GM19193 (cell line): ENCODE measurements around the gene SPPL3.

Source experiments
- POLR2A ChIP-seq: IDR thresholded peaks from 4 replicates; pipeline ENCODE4 v1.6.1; 2011; ENCODE audit not compliant: insufficient read depth, insufficient read length; ENCODE audit errors: extremely low read depth

Gene SPPL3

DNA sequence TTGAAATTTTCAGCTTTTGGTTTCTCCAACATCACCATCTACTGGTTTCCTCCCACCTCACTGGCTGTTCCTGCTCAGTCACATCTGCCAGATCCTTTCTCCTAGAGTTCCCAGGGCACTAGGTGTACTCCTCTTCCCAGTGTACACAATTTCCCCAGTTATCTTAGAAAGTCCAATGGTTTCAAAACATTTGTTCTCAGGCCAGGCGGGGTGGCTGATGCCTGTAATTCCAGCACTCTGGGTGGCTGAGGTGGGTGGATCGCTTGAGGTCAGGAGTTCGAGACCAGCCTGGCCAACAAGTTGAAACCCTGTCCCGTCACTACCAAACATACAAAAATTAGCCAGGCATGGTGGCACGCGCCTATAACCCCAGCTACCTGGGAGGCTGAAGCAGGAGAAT is 60.7 kb downstream of the SPPL3 start:
- TF ChIP-seq POLR2A = no peak

DNA sequence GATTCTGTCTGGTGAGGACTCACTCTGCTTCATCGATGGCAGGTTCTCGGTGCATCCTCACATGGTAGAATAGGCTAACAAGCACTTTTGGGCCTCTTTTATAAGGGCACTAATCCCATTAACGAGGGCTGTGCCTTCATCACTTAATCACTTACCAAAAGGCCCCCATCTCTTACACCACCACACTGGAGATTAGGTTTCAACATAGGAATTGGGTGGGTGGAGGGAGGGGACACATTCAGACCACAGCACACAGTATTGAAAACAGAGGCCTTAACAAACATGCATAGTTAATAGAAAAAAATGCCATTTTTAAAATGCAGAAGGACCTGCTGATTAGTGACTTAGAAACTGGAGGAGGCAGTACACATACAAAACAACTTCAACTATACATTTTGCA is 61.6 kb downstream of the SPPL3 start:
- no peak for TF ChIP-seq POLR2A

DNA sequence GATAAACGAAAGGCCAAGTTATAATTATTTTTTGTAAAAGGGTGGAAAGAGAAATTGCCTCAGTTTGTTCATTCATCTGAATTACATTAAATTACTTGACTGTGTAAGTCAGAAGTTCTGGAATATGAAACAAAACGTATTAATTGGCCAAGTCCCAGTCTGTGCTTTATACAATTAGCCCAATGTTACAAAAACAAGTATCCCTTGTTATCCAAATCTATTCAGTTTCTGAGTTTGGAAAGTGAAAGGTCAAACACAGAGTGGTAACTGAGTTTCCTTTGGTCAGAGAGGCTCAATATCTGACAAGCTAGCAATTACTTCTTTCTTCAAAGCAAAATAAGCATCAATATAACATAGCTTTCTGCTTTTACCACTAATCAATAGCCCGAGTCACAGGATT is 62.6 kb downstream of the SPPL3 start:
- no peak for TF ChIP-seq POLR2A

DNA sequence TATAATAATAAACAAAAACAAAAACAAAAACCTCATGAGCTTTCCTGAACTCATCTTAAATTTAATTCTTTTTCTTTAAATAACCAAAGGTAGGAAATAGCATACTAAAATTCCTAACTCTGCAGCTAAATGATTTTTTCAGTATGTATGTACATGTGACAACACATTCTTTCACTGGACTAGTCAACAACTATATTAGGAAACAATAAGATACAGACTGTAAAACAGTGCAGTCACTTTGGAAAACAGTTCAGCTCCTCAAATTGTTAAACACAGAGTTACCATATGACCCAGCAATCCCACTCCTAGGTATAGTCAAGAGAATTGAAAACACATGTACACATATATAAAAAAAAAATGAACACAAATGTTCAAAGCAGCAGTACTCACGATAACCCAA is 64.7 kb downstream of the SPPL3 start:
- TF ChIP-seq POLR2A = no peak

DNA sequence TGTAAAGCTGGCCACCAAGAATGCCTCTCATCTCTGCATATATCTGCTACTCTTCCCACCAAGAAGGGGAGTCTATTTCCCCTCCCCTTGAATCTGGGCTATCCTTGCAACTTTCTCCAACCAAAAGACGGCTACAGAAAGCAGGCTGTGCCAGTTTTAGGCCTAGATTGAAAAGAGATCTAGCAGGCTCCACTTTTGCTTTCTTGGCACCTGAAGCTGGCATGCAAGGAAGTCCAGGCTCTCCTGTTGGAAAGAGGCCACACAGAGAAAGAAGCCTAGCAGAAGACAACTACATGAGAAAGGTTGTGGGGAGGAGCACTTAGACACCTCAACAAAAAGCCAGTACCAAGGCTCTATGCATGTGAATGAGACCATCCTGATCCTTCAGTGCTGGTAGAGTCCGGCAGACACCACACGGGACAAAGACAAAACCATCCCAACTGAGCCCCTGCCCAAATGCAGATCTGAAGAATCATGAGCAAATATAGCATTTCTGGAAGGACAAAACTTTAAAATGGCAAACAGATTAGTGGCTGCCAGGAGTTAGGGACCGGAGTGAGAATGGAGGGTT is 68.0 kb downstream of the SPPL3 start:
- TF ChIP-seq POLR2A = no peak

DNA sequence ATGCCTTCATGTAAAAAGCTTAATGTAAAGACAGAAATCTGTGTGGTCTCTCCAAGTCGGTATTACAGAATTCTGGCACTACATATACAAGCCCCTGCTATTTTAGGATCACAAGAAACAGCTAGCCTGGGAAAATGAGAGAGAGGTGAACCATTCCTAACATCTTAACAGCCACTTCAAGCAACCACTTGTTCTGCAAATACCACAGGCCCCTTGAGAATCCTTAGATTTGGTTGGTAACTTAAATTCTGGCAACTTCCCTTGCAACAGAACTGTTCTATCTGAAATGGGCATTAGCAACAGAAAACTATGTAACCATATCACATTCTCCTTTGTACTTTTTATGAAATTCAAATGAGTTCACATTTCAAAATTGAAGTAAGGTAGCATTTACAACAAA is 68.5 kb downstream of the SPPL3 start:
- no peak for TF ChIP-seq POLR2A

DNA sequence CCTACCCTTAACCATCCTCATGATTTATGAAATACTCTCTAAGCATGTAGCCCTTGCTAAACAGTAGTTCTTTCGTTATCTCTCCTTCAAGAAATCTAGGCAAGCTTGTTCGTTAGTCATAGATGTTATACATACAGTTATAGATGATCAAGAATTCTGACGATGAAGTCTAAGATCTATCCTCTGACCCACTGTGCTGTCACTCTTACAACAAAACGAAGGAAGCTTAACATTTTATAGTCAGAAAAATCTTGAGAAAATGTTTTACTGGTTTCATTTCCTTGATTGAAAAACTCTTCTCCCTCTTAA is 68.9 kb downstream of the SPPL3 start:
- TF ChIP-seq POLR2A = no peak

DNA sequence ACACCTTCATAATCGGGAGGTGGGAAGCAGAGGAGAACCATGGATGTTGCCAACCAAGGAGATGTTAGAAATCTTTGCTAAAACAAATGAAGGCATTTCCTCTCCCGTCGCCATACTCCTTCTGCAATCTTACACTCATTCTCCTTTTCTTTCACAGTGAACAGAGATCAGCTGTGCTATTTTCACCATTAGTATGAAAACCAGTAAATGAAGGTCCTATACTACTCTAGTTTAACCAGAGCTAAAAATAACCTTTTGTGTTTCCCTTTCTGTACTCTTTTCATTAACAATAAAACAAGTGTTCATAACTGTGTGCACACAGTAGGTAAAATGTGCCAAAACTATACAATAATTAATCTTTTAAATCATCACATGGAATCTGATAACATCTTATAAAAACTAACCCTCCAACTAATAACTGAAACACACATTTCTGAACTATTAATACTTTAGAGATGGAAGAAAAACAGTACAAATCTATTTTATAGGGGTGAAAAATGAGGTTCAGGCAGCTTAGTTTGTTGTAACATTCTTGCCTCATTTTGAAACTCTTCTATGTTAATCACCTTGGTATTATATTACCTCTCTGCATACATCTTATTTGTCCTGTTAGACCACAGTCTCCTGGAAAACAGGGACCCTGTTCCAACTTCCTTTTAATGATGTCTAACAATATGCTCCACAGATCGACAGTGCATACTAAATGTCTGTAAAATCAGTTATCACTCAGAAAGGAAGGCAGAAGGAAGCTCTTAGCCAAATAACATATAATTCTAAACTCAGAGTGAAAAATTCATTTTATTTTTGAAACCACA is 69.5 kb downstream of the SPPL3 start:
- TF ChIP-seq POLR2A = no peak

DNA sequence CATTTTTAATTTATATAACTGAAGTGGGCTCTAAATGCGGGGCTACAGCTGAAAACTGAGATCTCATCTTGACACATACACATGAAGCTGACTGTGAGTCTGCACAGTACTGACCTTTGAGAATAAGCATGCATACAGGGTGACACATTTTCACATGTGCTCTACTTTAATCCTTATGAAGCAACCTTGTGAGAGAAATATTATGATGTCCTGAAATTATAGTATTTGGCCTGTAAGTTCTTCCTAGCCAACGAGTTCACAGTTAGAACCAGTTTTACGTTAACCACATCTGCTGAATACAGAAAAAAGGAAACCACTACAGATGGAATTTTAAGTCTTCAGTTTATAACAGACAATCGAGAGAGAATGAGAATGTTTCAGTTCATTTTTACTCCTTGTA is 70.3 kb downstream of the SPPL3 start:
- no peak for TF ChIP-seq POLR2A

DNA sequence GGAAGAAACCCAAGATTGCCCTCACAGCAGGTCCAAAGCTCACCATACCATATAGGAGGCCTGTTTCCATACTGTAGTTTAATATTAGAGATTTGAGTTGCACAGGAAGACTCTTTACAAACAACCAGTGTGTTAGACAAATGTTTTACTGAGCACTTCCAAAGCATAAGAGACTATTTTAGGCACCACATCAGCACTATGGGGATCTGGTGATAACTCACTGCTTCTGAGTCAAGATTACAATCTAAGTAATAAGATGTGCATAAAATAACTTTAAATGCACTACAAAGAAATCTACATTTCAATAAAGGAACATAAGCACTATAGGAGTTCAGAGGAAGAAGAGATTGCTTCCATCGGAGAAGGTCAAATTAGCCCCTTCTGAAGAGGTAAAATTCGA is 71.4 kb downstream of the SPPL3 start:
- TF ChIP-seq POLR2A = no peak

DNA sequence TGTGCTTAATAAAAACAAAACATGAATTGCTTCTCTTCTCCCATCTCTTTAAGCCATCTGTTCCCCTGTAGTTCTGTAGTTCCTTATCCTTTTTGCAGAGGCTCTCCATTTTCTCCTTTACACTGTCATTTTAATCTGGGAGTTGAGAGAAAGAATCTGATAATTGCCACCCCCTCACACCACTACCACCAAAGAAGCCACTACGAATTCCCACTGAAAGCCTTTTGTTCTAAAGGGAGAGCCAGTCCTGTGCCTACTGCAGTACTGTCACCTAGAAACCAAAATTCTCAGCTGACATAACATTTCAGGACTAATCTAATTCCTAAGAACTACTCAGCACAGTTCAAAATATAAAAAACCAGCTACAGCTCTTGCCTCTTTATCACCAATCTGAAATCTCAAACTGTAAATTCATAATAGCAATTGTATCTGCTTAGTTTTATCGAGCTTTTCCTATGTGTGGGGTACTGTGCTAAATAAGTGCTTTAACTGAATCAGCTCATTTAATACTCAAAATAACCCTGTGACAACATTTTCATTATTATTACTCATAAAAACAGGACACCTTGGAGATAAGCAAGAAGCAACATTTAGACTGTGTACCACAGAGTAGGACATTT is 72.4 kb downstream of the SPPL3 start:
- no peak for TF ChIP-seq POLR2A

DNA sequence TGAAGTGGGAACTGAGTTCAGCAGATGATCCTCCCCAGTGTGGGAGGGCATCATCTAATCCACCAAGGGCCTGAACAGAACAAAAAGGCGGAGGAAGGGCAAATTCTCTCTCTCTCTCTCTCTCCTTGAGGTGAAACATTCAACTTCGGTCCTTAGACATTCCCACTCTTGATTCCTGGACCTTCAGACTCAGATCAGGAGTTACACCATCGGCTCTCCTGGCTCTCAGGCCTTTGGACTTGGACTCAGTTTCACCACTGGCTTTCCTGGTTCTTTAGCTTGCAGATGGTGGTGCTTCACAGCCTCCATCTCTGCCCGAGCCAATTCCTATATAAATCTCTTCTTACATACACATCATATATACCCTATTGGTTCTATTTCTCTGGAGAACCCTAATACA is 73.2 kb downstream of the SPPL3 start:
- no peak for TF ChIP-seq POLR2A

DNA sequence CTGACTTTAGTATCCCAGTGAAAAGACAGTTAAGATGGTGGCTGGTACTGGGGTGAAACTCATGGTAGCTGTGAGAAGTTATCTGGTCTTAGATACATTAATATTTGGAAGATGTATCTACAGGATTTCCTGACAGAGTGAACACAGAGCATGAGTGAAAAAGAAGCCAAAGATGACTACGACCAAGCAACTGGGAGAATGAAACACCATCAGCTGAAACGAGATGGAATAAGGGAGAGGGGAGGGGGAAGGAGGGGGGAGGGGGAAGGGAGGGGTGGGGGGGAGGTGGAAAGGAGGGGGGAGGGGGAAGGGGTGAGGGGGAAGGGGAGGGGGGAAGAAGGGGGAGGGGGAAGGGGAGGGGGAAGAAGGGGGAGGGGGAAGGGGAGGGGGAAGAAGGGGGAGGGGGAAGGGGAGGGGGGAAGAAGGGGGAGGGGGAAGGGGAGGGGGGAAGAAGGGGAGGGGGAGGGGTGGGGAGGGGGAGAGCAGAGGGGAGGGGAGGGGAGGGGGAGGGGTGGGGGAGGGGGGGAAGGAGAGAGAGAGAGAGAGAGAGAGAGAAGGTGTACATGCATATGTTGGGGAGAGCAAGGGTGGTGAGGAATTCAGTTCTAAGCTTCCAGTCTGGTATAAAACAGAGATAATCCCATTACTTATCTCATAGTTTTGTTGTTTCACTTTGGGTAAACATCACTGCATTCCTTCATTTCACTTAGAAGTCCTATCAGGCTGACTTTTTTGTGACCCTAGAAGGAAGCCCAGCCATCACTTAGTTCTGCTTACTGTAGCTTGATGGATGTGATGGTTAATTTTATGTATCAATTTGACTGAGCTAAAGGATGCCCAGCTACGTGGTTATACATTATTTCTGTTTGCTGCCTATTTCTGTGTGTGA is 73.9 kb downstream of the SPPL3 start:
- TF ChIP-seq POLR2A = no peak

DNA sequence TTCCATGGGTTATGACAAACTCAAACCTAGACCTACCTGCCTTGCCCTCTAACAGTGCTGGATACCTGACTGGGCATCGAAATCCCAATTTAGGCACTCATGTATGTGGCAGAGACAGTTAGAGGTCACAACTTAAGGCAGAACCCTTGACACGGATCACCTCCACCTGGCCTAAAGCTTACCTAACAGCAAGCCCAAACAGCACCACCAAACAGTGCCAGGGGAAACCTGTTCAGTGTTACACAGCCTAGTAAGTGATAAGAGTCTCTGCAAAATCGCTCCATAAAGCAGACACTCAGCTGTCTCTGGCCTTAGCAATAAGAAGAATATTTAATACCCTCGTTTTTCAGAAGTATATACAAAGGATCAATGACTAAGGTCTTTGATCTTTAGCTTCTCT is 77.8 kb downstream of the SPPL3 start:
- no peak for TF ChIP-seq POLR2A

DNA sequence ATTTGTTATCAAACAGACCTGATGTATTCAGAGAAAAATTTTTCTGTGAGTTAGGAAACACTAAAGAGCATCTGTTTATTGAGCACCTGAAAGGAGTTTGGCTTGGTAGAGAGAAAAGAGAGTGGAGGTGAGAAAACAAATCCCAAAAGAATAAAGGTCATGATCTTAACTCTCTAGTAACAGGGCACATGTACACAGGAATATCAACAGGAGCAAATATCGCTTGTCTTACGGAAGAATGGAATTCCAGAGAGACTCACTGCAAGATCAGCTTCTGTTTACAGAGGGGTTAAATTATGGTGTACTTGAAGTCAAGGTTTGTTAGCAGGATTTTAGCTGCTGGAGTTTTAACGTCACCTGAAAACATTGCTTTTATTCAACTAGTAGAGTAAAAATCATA is 78.8 kb downstream of the SPPL3 start:
- no peak for TF ChIP-seq POLR2A
